Measurements from ENCODE around the gene HIPK2.

HIPK2 gene

DNA sequence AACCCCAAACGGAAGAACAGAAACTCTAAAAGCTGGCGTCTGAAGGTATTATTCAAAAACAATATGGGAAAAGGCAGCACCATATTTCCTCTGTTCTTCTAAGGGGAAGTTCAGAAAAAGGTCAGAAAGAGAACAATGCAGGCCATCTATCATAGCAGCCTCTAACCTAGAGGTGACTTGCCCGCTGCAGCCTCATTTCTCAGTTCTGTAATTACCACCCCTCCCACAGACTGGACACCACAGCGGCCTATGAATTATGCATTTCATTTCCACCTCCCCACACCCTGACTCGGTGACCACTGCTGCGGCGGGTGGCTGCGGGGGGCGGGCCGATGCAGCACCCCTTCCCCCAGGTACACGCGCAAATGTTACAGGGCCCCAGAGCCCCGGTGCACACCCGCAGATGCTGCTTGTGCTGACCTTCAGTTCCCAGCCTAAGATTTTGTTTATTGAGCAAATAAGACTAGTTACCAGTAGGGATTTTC is 128.8 kb downstream of the HIPK2 start:
- Histone ChIP-seq H3K27ac (ENCODE audit: low read depth, low read length, poor library complexity, severe bottlenecking) (no peak overlapping the region), H3K4me2 (ENCODE audit: low read length) (no peak overlapping the region)

DNA sequence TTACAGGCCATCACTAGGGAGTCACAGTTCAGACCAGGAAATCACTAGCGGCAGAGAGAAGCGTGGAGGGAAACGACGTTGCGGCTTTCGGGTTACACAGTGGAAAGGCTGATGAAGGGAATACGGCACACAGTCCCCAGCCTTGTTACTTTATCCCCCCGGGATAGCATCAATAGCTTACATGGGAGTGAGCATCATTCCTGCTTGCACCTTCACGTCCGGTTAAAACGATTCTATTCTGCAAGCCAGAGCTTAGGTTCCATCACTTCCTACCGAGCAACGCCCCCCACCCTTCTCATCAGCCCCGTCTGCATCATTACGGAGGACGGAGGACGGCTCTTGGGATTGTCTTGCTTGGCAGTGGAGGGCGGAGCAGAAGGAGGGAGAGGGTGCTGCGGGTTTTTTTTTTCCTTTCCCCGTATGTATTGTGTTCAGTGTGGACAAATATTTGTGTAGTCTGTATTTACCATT is 129.4 kb downstream of the HIPK2 start:
- TF ChIP-seq, protein P1, sequence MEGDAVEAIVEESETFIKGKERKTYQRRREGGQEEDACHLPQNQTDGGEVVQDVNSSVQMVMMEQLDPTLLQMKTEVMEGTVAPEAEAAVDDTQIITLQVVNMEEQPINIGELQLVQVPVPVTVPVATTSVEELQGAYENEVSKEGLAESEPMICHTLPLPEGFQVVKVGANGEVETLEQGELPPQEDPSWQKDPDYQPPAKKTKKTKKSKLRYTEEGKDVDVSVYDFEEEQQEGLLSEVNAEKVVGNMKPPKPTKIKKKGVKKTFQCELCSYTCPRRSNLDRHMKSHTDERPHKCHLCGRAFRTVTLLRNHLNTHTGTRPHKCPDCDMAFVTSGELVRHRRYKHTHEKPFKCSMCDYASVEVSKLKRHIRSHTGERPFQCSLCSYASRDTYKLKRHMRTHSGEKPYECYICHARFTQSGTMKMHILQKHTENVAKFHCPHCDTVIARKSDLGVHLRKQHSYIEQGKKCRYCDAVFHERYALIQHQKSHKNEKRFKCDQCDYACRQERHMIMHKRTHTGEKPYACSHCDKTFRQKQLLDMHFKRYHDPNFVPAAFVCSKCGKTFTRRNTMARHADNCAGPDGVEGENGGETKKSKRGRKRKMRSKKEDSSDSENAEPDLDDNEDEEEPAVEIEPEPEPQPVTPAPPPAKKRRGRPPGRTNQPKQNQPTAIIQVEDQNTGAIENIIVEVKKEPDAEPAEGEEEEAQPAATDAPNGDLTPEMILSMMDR (IDR thresholded peaks at IDR 0.05; ENCODE audit: low read length), result no peak
- TF ChIP-seq EZH2 (IDR thresholded peaks at IDR 0.05; ENCODE audit: borderline replicate concordance, low read length), result no peak
- H2AFZ ChIP-seq (ENCODE audit: low read length), result no peak overlapping the region
- H3K4me1 ChIP-seq (ENCODE audit: insufficient read depth, low read length, severe bottlenecking), result no peaks in the 10 kb centered on the region
- no peak overlapping the region for H3K4me3 ChIP-seq (ENCODE audit: low read depth, low read length, poor library complexity, severe bottlenecking)
- no peaks in the 10 kb centered on the region for H3F3A ChIP-seq (ENCODE audit: insufficient read depth, low read length)
- H3K9me3 ChIP-seq (ENCODE audit: low read length), result no peaks in the 10 kb centered on the region
- H4K20me1 ChIP-seq (ENCODE audit: insufficient read depth, low read length), result no peaks in the 10 kb centered on the region
- no peak overlapping the region for H3K9ac ChIP-seq (ENCODE audit: low read length)
- no peak overlapping the region for H3K4me2 ChIP-seq (ENCODE audit: low read length)
- no peak overlapping the region for H3K27ac ChIP-seq (ENCODE audit: low read depth, low read length, poor library complexity, severe bottlenecking)
- H3K79me2 ChIP-seq (ENCODE audit: insufficient read depth, low read length), result no peaks in the 10 kb centered on the region
- H3K27me3 ChIP-seq (ENCODE audit: insufficient read depth, low read length), result no peaks in the 10 kb centered on the region; the same call in 1 of the 2 replicates
- H3K9me2 ChIP-seq (ENCODE audit: low read depth, low read length), result no peaks in the 10 kb centered on the region
- H3K36me3 ChIP-seq (ENCODE audit: insufficient read depth, low read length), result no peaks in the 10 kb centered on the region

More for the DNA sequence above, 128.8 kb downstream of the HIPK2 start:
- no peaks in the 10 kb centered on the region for H3K36me3 ChIP-seq (ENCODE audit: insufficient read depth, low read length)
- H2AFZ ChIP-seq (ENCODE audit: low read length), result no peak overlapping the region
- H3K9me2 ChIP-seq (ENCODE audit: low read depth, low read length), result no peaks in the 10 kb centered on the region
- H3K9me3 ChIP-seq (ENCODE audit: low read length), result no peaks in the 10 kb centered on the region
- H3K4me3 ChIP-seq (ENCODE audit: low read depth, low read length, poor library complexity, severe bottlenecking), result no peak overlapping the region
- TF ChIP-seq, protein P1 (IDR thresholded peaks at IDR 0.05; ENCODE audit: low read length), result no peak
- no peak for TF ChIP-seq EZH2 (IDR thresholded peaks at IDR 0.05; ENCODE audit: borderline replicate concordance, low read length)
- no peaks in the 10 kb centered on the region for H3K4me1 ChIP-seq (ENCODE audit: insufficient read depth, low read length, severe bottlenecking)
- H3K79me2 ChIP-seq (ENCODE audit: insufficient read depth, low read length), result no peaks in the 10 kb centered on the region
- peaks cover 2% of the 10 kb centered on the region; the same call in 1 of the 2 replicates for H3K27me3 ChIP-seq (ENCODE audit: insufficient read depth, low read length)
- no peaks in the 10 kb centered on the region for H3F3A ChIP-seq (ENCODE audit: insufficient read depth, low read length)
- H3K9ac ChIP-seq (ENCODE audit: low read length), result no peak overlapping the region
- H4K20me1 ChIP-seq (ENCODE audit: insufficient read depth, low read length), result no peaks in the 10 kb centered on the region

DNA sequence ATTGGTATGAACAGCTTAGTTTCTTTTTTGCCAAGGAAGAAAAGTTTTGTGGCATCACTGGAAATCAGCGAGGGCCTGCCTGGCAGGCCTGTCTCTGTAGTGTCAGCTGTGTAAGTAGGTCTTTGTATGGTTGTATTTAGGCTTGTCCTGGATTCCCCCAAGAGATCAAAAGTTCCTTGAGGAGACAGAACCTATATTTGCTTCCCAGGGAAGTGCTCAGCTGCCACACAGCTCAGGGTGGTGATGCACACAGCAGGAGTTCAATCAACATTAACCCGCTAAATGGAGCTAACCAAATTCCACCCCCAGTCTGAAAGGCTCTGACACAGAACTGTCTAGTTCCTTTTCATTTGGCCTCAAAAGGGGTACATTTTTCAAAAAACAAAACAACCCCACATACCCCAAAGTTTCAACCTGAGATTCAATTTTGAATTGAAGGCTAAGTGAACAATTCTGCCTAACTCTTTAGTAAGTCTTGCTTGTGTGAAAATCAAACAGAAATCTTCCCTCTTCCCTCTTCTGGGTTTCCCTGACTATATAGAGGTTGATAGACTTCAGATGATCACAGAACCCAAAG is 129.9 kb downstream of the HIPK2 start:
- no peak for TF ChIP-seq EZH2 (IDR thresholded peaks at IDR 0.05; ENCODE audit: borderline replicate concordance, low read length)
- TF ChIP-seq, protein P1 (IDR thresholded peaks at IDR 0.05; ENCODE audit: low read length), result no peak
- Histone ChIP-seq H3K4me3 (ENCODE audit: low read depth, low read length, poor library complexity, severe bottlenecking) (no peak overlapping the region), H3F3A (ENCODE audit: insufficient read depth, low read length) (no peaks in the 10 kb centered on the region), H2AFZ (ENCODE audit: low read length) (no peak overlapping the region), H3K9me2 (ENCODE audit: low read depth, low read length) (no peaks in the 10 kb centered on the region), H3K36me3 (ENCODE audit: insufficient read depth, low read length) (no peaks in the 10 kb centered on the region), H3K9ac (ENCODE audit: low read length) (no peak overlapping the region), H3K27ac (ENCODE audit: low read depth, low read length, poor library complexity, severe bottlenecking) (no peak overlapping the region), H3K4me1 (ENCODE audit: insufficient read depth, low read length, severe bottlenecking) (no peaks in the 10 kb centered on the region), H3K27me3 (ENCODE audit: insufficient read depth, low read length) (no peaks in the 10 kb centered on the region; the same call in 1 of the 2 replicates), H4K20me1 (ENCODE audit: insufficient read depth, low read length) (no peaks in the 10 kb centered on the region), H3K4me2 (ENCODE audit: low read length) (no peak overlapping the region), H3K9me3 (ENCODE audit: low read length) (no peaks in the 10 kb centered on the region), H3K79me2 (ENCODE audit: insufficient read depth, low read length) (no peaks in the 10 kb centered on the region)

All from OCI-LY1 (cell line).